A549 (cell line): ENCODE measurements around the gene MIR17HG.

ENCODE experiments used
- CEBPB ChIP-seq, 2 experiments: fragments of >200 bp in 1 of 2; sonication (Bioruptor Twin) in 1 of 2; formaldehyde crosslinking in 1 of 2; IDR thresholded peaks; 2 replicates each; pipeline ENCODE4 v1.6.1; 2012 to 2016
- CTCF ChIP-seq: fragments of >200 bp; sonication (Bioruptor Twin); formaldehyde crosslinking; IDR thresholded peaks from 3 replicates; pipeline ENCODE4 v1.5.1; 2016
- EHMT2 ChIP-seq: fragments of 200-600 bp; sonication (generic); IDR thresholded peaks from 2 replicates; pipeline ENCODE4 v1.6.1; 2016; ENCODE audit warnings: antibody characterized with exemption, low read depth, mild to moderate bottlenecking, moderate library complexity
- EP300 ChIP-seq, 2 experiments: fragments of >200 bp; sonication (Bioruptor Twin); formaldehyde crosslinking; IDR thresholded peaks; 2 replicates in 1 of 2; 3 replicates in 1 of 2; pipeline ENCODE4 v1.6.1; 2016 to 2017
- POLR2A ChIP-seq: IDR thresholded peaks from 2 replicates; pipeline ENCODE4 v1.6.1; 2012; ENCODE audit warnings: mild to moderate bottlenecking, low read length
- RCOR1 ChIP-seq: fragments of 150-350 bp; IDR thresholded peaks from 2 replicates; pipeline ENCODE4 v1.6.1; 2014; ENCODE audit warnings: antibody characterized with exemption, low read length, low read depth
- TF ChIP-seq, protein P1 (sequence below): IDR thresholded peaks from 2 replicates; pipeline ENCODE4 v1.6.1; 2012
- TF ChIP-seq, protein P2 (sequence below): fragments of 150-350 bp; IDR thresholded peaks from 2 replicates; pipeline ENCODE4 v1.6.1; 2014; ENCODE audit warnings: low read depth, mild to moderate bottlenecking, low read length

GRCh38 chr13:91384896-91385295 lies 37.4 kb downstream of the MIR17HG start:
- TF ChIP-seq, protein P1, sequence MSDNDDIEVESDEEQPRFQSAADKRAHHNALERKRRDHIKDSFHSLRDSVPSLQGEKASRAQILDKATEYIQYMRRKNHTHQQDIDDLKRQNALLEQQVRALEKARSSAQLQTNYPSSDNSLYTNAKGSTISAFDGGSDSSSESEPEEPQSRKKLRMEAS, result no peak
- TF ChIP-seq CEBPB (IDR thresholded peaks at IDR 0.05), result no peak
- TF ChIP-seq, protein P2, sequence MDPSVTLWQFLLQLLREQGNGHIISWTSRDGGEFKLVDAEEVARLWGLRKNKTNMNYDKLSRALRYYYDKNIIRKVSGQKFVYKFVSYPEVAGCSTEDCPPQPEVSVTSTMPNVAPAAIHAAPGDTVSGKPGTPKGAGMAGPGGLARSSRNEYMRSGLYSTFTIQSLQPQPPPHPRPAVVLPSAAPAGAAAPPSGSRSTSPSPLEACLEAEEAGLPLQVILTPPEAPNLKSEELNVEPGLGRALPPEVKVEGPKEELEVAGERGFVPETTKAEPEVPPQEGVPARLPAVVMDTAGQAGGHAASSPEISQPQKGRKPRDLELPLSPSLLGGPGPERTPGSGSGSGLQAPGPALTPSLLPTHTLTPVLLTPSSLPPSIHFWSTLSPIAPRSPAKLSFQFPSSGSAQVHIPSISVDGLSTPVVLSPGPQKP, result no peak
- TF ChIP-seq EHMT2, result no peak
- TF ChIP-seq CTCF, result no peak
- TF ChIP-seq POLR2A, result no peak
- TF ChIP-seq RCOR1, result no peak
- no peak for TF ChIP-seq EP300 (IDR thresholded peaks at IDR 0.05)
